Gastroesophageal sphincter (tissue), 4 donors: Measurements from ENCODE around the gene FIGNL2. TPM values are rescaled to one million over a fixed set of nuclear protein-coding genes. Genes with fewer than 3 reads are reported as not detected.

Experiments
- ATAC-seq: fragments of 150-250 bp; one replicate; pipeline ENCODE4 v1.9.1; 2016; ENCODE audit warnings: mild to moderate bottlenecking, moderate library complexity
- H3K27ac ChIP-seq, 4 donors: fragments of 200-600 bp; sonication (generic) in 3 of 4; 1 replicate in 3 of 4; 2 replicates in 1 of 4; pipeline ENCODE4 v1.5.1; 2016 to 2019
- H3K27me3 ChIP-seq: fragments of 200-600 bp; sonication (generic); one replicate; pipeline ENCODE4 v1.5.1; 2019
- H3K36me3 ChIP-seq, 2 donors: fragments of 200-600 bp; sonication (generic); one replicate each; pipeline ENCODE4 v1.5.1; 2019; ENCODE audit warnings: control low read depth in 1 of 2
- H3K4me1 ChIP-seq, 3 donors: fragments of 200-600 bp; sonication (generic); 1 replicate in 2 of 3; 2 replicates in 1 of 3; pipeline ENCODE4 v1.5.1; 2016 to 2019; ENCODE audit warnings: control low read depth in 2 of 3
- H3K4me3 ChIP-seq, 2 donors: fragments of 200-600 bp; sonication (generic); one replicate each; pipeline ENCODE4 v1.5.1; 2019; ENCODE audit warnings: mild to moderate bottlenecking in 1 of 2, moderate library complexity in 1 of 2
- H3K9me3 ChIP-seq, 3 donors: fragments of 200-600 bp; sonication (generic); one replicate each; pipeline ENCODE4 v1.5.1; 2017 to 2019; ENCODE audit warnings: control low read depth in 2 of 3
- CTCF ChIP-seq, 4 experiments: fragments of 200-600 bp in 2 of 4; fragments of 450-650 bp in 2 of 4; sonication (generic) in 1 of 4; IDR thresholded peaks; one replicate each; pipeline ENCODE4 v1.5.1; 2017 to 2019; ENCODE audit warnings: antibody characterized with exemption in 4 of 4, mild to moderate bottlenecking in 2 of 4, moderate library complexity in 2 of 4
- EP300 ChIP-seq: sonication (generic); formaldehyde crosslinking; IDR thresholded peaks from one replicate; pipeline ENCODE4 v1.6.1; 2017; ENCODE audit warnings: antibody characterized with exemption, mild to moderate bottlenecking
- POLR2A ChIP-seq, 2 donors: fragments of 450-650 bp; IDR thresholded peaks; one replicate each; pipeline ENCODE4 v1.6.1; 2017; ENCODE audit warnings: antibody characterized with exemption in 2 of 2, mild to moderate bottlenecking in 2 of 2, moderate library complexity in 1 of 2
- POLR2AphosphoS5 ChIP-seq: sonication (generic); formaldehyde crosslinking; IDR thresholded peaks from one replicate; pipeline ENCODE4 v1.6.1; 2017; ENCODE audit warnings: antibody characterized with exemption
- WGBS, 2 donors: methylation state at CpG; one replicate each; pipeline ENCODE4 v1.1.5; 2018; ENCODE audit warnings: low coverage in 1 of 2; 5-methylcytosine and 5-hydroxymethylcytosine counted together
- total RNA-seq, 4 donors: library from RNA; depleted of rRNA; stranded (reverse); fragments of >200 nt; gene quantifications; one replicate each; pipeline ENCODE4 v1.1.0, GENCODE V29; 2016

The FIGNL2 gene
- total RNA-seq, 4 donors from 2014 or later: 0.13 to 0.35 (median 0.16) TPM; not detected in 1

- no peak for ATAC-seq
- 42% methylated on average over 4 of the region's 34 CpGs; no CpG with 5 or more reads in 1 of the 2 donors for WGBS, 2 donors
- H3K27ac ChIP-seq: peak overlapping the region in 3 of 4 donors; percentile 73 to 82 (median 76)
Observed at GRCh38 chr12:51813931-51814310, 34.6 kb downstream of the FIGNL2 start.

GRCh38 chr12:51812871-51813270 lies 35.6 kb downstream of the FIGNL2 start:
- TF ChIP-seq POLR2A (IDR thresholded peaks at IDR 0.05) (no peak), EP300 (no peak), CTCF (IDR thresholded peaks at IDR 0.05) (no peak), POLR2AphosphoS5 (no peak)
- peaks cover 0 to 14% (median 0%) of the 10 kb centered on the region in 3 donors for H3K4me1 ChIP-seq
- no peak for ATAC-seq
- peaks cover 39% of the 10 kb centered on the region for H3K27me3 ChIP-seq
- 92 to 100% methylated on average over 2 to 3 of the region's 13 CpGs for WGBS, 2 donors
- H3K27ac ChIP-seq: no peak overlapping the region
- H3K4me3 ChIP-seq: no peak overlapping the region
- no peaks in the 10 kb centered on the region for H3K36me3 ChIP-seq
- H3K9me3 ChIP-seq: no peaks in the 10 kb centered on the region

More at GRCh38 chr12:51813931-51814310, 34.6 kb downstream of the FIGNL2 start:
- Histone ChIP-seq H3K4me3 (peak overlapping the region; percentile 18 to 60), H3K9me3 (no peaks in the 10 kb centered on the region), H3K36me3 (no peaks in the 10 kb centered on the region), H3K27me3 (peaks cover 49% of the 10 kb centered on the region), H3K4me1 (peaks cover 0 to 14% (median 0%) of the 10 kb centered on the region in 3 donors)
- TF ChIP-seq EP300 (no peak), POLR2A (IDR thresholded peaks at IDR 0.05) (no peak), POLR2AphosphoS5 (no peak), CTCF (IDR thresholded peaks at IDR 0.05) (no peak)

- H3K4me3 ChIP-seq: no peak overlapping the region
- no peak overlapping the region for H3K27ac ChIP-seq
- 64 to 74% methylated on average over 6 to 13 of the region's 13 CpGs for WGBS, 2 donors
- no peak for TF ChIP-seq POLR2AphosphoS5
- TF ChIP-seq POLR2A (IDR thresholded peaks at IDR 0.05): no peak
- TF ChIP-seq EP300: no peak
- no peak for TF ChIP-seq CTCF (IDR thresholded peaks at IDR 0.05)
- H3K9me3 ChIP-seq: no peaks in the 10 kb centered on the region
- no peak for ATAC-seq
- peaks cover 0 to 14% (median 0%) of the 10 kb centered on the region in 3 donors for H3K4me1 ChIP-seq
- no peaks in the 10 kb centered on the region for H3K36me3 ChIP-seq
- H3K27me3 ChIP-seq: peaks cover 26% of the 10 kb centered on the region
Observed at GRCh38 chr12:51811203-51812202, 37.0 kb downstream of the FIGNL2 start.

- no peak for ATAC-seq
- WGBS, 2 donors: 69 to 83% methylated on average over 3 of the region's 3 CpGs
- Histone ChIP-seq H3K9me3 (no peaks in the 10 kb centered on the region), H3K27ac (no peak overlapping the region), H3K4me1 (peaks cover 0 to 5% (median 0%) of the 10 kb centered on the region in 3 donors), H3K27me3 (peaks cover 4% of the 10 kb centered on the region), H3K36me3 (no peaks in the 10 kb centered on the region), H3K4me3 (no peak overlapping the region)
- TF ChIP-seq CTCF (IDR thresholded peaks at IDR 0.05) (no peak), POLR2A (IDR thresholded peaks at IDR 0.05) (no peak)
Observed at GRCh38 chr12:51809193-51809592, 39.3 kb downstream of the FIGNL2 start.
